ENCODE measurements around the gene SHISA5.

SHISA5 gene

GRCh38 chr3:48469046-48469915, 34.7 kb downstream of the SHISA5 start:
- no peak for TF ChIP-seq ZFX (IDR thresholded peaks at IDR 0.05)
- TF ChIP-seq CTCF (conservative IDR thresholded peaks at IDR 0.05), result no peak
- H3K27ac ChIP-seq, result peak overlapping the region; percentile 27; the same call in 1 of the 2 replicates

GRCh38 chr3:48468329-48468731, 35.6 kb downstream of the SHISA5 start:
- peak overlapping the region; percentile 99 for H3K27ac ChIP-seq

GRCh38 chr3:48467473-48468267, 36.3 kb downstream of the SHISA5 start:
- peak overlapping the region; percentile 99 for H3K27ac ChIP-seq
- TF ChIP-seq ZFX (IDR thresholded peaks at IDR 0.05) (no peak), CTCF (conservative IDR thresholded peaks at IDR 0.05) (no peak)

More at GRCh38 chr3:48468329-48468731, 35.6 kb downstream of the SHISA5 start:
- TF ChIP-seq CTCF (conservative IDR thresholded peaks at IDR 0.05) (no peak), ZFX (IDR thresholded peaks at IDR 0.05) (no peak)

GRCh38 chr3:48467110-48467454, 36.9 kb downstream of the SHISA5 start:
- TF ChIP-seq CTCF (conservative IDR thresholded peaks at IDR 0.05) (no peak), ZFX (IDR thresholded peaks at IDR 0.05) (no peak)
- H3K27ac ChIP-seq, result peak overlapping the region; percentile 99

GRCh38 chr3:48466386-48467109, 37.4 kb downstream of the SHISA5 start:
- H3K27ac ChIP-seq, result peak overlapping the region; percentile 99
- TF ChIP-seq ZFX (IDR thresholded peaks at IDR 0.05), result no peak; the same call in 1 of the 2 replicates
- TF ChIP-seq CTCF (conservative IDR thresholded peaks at IDR 0.05), result no peak

GRCh38 chr3:48465531-48466378, 38.2 kb downstream of the SHISA5 start:
- H3K27ac ChIP-seq, result peak overlapping the region; percentile 99
- TF ChIP-seq ZFX (IDR thresholded peaks at IDR 0.05), result 0 out of 2 replicates have a peak, but pooled peaks have one; percentile 29
- peak; percentile 81 for TF ChIP-seq CTCF (conservative IDR thresholded peaks at IDR 0.05)
